Neural crest cell (in vitro differentiated cells): ENCODE measurements around the gene MYO16. TPM values are rescaled to one million over a fixed set of nuclear protein-coding genes. Genes with fewer than 3 reads are reported as not detected.

Source experiments
- DNase-seq: peaks from one replicate; pipeline ENCODE4 v3.0.0; 2021; ENCODE audit warnings: low read depth, mixed read lengths, low spot score
- H3K27ac Mint-ChIP-seq: one replicate; pipeline ENCODE4 v1.8.0; 2021; ENCODE audit warnings: mild to moderate bottlenecking, mixed read lengths; ENCODE audit not compliant: unreplicated experiment
- H3K27me3 Mint-ChIP-seq: 2 replicates; pipeline ENCODE4 v1.8.0; 2021; ENCODE audit warnings: low read depth, mild to moderate bottlenecking, mixed read lengths
- H3K36me3 Mint-ChIP-seq: 2 replicates; pipeline ENCODE4 v1.8.0; 2021; ENCODE audit warnings: low read depth, mild to moderate bottlenecking, mixed read lengths
- H3K4me1 Mint-ChIP-seq: 2 replicates; pipeline ENCODE4 v1.8.0; 2021; ENCODE audit warnings: mixed read lengths
- H3K4me3 Mint-ChIP-seq: one replicate; pipeline ENCODE4 v1.8.0; 2021; ENCODE audit warnings: mild to moderate bottlenecking, mixed read lengths
- H3K9me3 Mint-ChIP-seq: 2 replicates; pipeline ENCODE4 v1.8.0; 2021; ENCODE audit warnings: mixed read lengths
- CTCF ChIP-seq: fragments of 200-600 bp; sonication (generic); conservative IDR thresholded peaks from 2 replicates; pipeline ENCODE4 v1.5.0; 2021; ENCODE audit warnings: antibody characterized with exemption, mild to moderate bottlenecking
- total RNA-seq: library from RNA; stranded (reverse); gene quantifications from 2 replicates; pipeline ENCODE4 v1.2.1, GENCODE V29; 2021

MYO16 gene
- total RNA-seq, 1 donor from 2014 or later: 3.3 TPM

DNA sequence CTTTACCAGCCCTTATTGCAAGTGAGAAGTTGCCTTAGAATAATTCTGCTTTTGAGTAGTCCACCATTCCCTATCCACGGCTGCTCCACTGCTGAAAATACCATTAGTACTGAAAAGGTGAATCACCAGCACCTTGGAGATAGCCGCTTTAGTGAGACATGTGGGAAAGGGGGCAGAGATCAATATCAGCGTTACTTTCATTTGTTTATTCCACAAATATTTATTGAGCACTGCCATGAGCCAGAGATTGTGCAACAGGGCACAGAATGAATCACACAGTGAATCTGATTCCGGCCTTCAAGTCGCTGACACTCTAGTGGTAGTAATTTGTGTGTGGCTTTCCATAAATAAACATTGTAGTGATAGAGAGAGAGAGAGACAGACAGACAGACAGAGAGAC lies 31.5 kb upstream of the MYO16 start:
- Mint-ChIP-seq H3K9me3 (peaks cover 8% of the 10 kb centered on the region), H3K27ac (no peak overlapping the region)
- TF ChIP-seq CTCF: no peak

DNA sequence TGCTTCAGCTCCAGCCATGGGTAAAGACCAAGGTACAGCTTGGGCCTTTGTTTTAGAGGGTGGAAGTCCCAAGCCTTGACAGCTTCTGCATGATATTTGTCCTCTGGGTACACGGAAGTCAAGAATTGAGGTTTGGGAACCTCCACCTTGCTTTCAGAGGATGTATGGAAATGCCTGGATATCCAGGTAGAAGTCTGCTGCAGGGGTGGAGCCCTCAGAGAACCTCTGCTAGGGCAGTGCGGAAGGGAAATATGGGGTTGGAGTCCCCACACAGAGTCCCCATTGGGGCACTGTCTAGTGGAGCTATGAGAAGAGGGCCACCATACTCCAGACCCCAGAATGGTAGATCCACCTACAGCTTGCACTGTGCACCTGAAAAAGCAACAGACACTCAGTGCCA lies 23.0 kb upstream of the MYO16 start:
- no peak for DNase-seq
- Mint-ChIP-seq H3K27me3 (no peaks in the 10 kb centered on the region), H3K9me3 (peaks cover 20% of the 10 kb centered on the region), H3K36me3 (peaks cover 22% of the 10 kb centered on the region), H3K27ac (no peak overlapping the region), H3K4me1 (no peaks in the 10 kb centered on the region), H3K4me3 (no peak overlapping the region)
- TF ChIP-seq CTCF: no peak

More for the DNA sequence above, 31.5 kb upstream of the MYO16 start:
- Mint-ChIP-seq H3K4me1 (peaks cover 27% of the 10 kb centered on the region), H3K27me3 (peaks cover 21% of the 10 kb centered on the region), H3K4me3 (no peak overlapping the region), H3K36me3 (peaks cover 2% of the 10 kb centered on the region)
- DNase-seq: no peak

- H3K36me3 Mint-ChIP-seq: peaks cover 20% of the 10 kb centered on the region
- H3K4me3 Mint-ChIP-seq: no peak overlapping the region
- no peaks in the 10 kb centered on the region for H3K4me1 Mint-ChIP-seq
- no peaks in the 10 kb centered on the region for H3K27me3 Mint-ChIP-seq
- peaks cover 15% of the 10 kb centered on the region for H3K9me3 Mint-ChIP-seq
- H3K27ac Mint-ChIP-seq: no peak overlapping the region
- peak; percentile 63 for TF ChIP-seq CTCF
- DNase-seq: no peak
These were observed 20.1 kb upstream of the MYO16 start for GRCh38 chr13:108609353-108609752.

DNA sequence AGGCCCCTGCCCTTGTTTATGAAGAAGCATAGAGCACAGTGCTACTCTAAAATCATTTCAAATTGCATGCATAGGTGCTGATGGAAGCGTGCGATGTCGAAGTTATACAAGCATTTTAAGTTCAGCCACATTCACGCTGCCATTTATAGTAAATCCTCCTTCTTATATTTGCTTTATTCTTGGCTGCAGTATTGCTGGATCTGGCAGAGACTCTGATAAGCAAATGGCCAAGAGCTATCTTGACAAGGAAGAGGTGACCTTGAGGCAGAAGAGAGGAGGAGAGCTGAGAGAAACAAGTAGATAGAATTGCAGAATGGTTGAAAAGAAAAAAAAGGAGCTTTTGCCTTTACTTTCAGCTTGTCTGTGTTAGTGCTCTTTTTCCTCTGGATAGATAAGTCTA lies 18.9 kb upstream of the MYO16 start:
- Mint-ChIP-seq H3K36me3 (peaks cover 17% of the 10 kb centered on the region), H3K4me3 (no peak overlapping the region), H3K4me1 (no peaks in the 10 kb centered on the region), H3K27ac (no peak overlapping the region), H3K9me3 (peaks cover 15% of the 10 kb centered on the region), H3K27me3 (no peaks in the 10 kb centered on the region)
- TF ChIP-seq CTCF: no peak
- DNase-seq: no peak

DNA sequence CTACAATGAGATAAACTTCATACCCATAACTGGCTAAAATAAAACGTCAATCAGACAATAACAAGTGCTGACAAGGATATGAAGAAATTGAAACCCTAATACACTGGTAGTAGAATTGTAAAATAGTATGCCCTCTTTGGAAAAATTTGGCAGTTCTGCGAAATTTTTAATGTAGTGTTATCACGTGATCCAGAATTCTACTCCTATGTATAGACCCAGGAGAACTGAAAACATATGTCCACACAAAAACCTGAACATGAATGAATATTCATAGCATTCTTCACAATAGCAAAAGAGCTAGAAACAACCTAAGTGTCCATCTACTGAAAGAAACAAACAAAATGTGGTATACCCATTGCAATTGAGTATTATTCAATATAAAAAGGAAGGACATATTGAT lies 14.2 kb upstream of the MYO16 start:
- H3K9me3 Mint-ChIP-seq: no peaks in the 10 kb centered on the region
- H3K27me3 Mint-ChIP-seq: no peaks in the 10 kb centered on the region
- H3K4me1 Mint-ChIP-seq: peaks cover 19% of the 10 kb centered on the region
- no peak for DNase-seq
- no peak for TF ChIP-seq CTCF
- no peak overlapping the region for H3K27ac Mint-ChIP-seq
- no peaks in the 10 kb centered on the region for H3K36me3 Mint-ChIP-seq
- no peak overlapping the region for H3K4me3 Mint-ChIP-seq

DNA sequence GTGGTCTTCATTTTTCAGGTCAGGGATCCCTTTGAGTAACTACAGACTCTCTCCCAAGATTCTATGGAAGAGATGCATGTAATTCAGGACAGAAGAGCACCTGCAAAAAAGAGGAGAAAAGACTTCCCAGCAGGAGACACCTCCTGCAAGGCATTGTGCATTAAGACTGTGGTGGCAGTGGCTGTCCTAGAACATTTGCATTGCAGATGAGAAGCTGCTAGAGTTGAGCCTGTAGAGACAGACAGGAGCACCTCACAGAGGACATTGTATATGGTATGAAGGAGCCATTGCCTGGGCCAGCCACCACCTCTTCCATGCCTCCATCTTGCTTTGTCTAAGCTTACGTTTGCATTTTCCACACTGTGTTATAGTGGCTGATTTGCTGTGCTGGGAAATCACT lies 11.2 kb upstream of the MYO16 start:
- H3K36me3 Mint-ChIP-seq: peaks cover 3% of the 10 kb centered on the region
- H3K4me1 Mint-ChIP-seq: peaks cover 19% of the 10 kb centered on the region
- H3K27me3 Mint-ChIP-seq: no peaks in the 10 kb centered on the region
- H3K9me3 Mint-ChIP-seq: peaks cover 4% of the 10 kb centered on the region
- no peak overlapping the region for H3K27ac Mint-ChIP-seq
- DNase-seq: no peak
- no peak for TF ChIP-seq CTCF
- no peak overlapping the region for H3K4me3 Mint-ChIP-seq
